ENCODE results near the gene LRRK2.

The LRRK2 gene

DNA sequence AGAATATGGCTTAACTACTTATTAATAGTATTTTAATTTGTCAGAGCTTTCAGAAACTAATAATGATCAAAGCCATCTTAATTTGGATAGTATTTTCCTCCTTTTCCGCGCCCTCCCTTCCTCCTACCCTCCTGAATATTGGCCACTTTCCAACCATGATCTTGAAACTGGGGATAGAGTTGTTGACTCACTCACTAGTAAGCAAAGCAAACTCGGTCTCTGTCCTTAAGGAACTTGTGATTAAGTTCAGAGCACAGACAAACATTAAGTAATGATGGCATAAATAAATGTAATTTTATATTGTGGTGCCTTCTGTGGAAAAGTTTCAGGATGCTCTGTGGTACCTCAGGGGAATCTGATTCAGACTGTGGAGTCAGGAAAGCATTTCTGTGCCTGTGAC, 75.7 kb downstream of the LRRK2 start:
- Mint-ChIP-seq H3K36me3 (no peaks in the 10 kb centered on the region), H3K27me3 (no peaks in the 10 kb centered on the region), H3K4me3 (no peak overlapping the region), H3K27ac (no peak overlapping the region), H3K9me3 (no peaks in the 10 kb centered on the region), H3K4me1 (no peaks in the 10 kb centered on the region)
- CTCF ChIA-PET = no interaction called here
- DNase-seq = no peak

- Mint-ChIP-seq H3K27ac (no peak overlapping the region), H3K27me3 (no peaks in the 10 kb centered on the region), H3K36me3 (no peaks in the 10 kb centered on the region), H3K4me1 (no peaks in the 10 kb centered on the region), H3K9me3 (no peaks in the 10 kb centered on the region), H3K4me3 (no peak overlapping the region)
- no peak for DNase-seq
- CTCF ChIA-PET = no interaction called here
Observed at GRCh38 chr12:40309001-40309400, 84.2 kb downstream of the LRRK2 start.

DNA sequence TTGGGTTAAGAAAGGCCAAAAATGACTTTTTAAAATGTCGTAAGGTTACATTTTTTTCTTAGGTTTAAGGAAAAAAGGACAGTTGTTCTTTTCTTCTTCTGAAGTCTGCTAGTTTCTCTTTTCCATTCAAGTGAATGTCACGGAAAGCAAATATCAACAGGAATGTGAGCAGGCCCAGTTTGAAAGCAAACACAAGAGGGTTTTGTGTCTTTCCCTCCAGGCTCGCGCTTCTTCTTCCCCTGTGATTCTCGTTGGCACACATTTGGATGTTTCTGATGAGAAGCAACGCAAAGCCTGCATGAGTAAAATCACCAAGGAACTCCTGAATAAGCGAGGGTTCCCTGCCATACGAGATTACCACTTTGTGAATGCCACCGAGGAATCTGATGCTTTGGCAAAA, 85.4 kb downstream of the LRRK2 start:
- no peaks in the 10 kb centered on the region for H3K36me3 Mint-ChIP-seq
- H3K27ac Mint-ChIP-seq = no peak overlapping the region
- no peaks in the 10 kb centered on the region for H3K9me3 Mint-ChIP-seq
- no peaks in the 10 kb centered on the region for H3K4me1 Mint-ChIP-seq
- H3K27me3 Mint-ChIP-seq = no peaks in the 10 kb centered on the region
- H3K4me3 Mint-ChIP-seq = no peak overlapping the region
- CTCF ChIA-PET = no interaction called here
- no peak for DNase-seq

DNA sequence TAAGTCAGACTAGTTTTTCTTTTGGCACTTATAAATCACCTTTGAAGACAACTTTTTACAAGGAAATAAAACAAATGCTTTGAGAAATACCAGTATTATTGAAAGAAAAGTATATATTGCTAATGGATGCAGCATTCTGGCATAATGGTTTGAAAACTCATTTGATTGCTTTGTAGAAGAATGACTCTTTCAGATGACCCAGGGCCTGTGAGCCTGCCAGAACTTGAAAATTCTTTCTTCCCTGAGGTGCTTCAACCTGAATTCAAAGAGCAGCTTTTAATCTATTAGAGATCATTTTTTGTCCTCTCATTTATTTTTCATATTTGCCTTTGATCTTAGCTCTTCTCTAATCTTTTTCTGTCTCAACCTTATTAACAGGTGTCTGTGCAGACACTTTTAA, 87.4 kb downstream of the LRRK2 start:
- H3K9me3 Mint-ChIP-seq = no peaks in the 10 kb centered on the region
- CTCF ChIA-PET = interaction anchor here (1.1 kb wide), 1 partner anchor 159 kb away, joined by 3 read pairs; no protein-coding TSS in a partner anchor
- H3K4me3 Mint-ChIP-seq = no peak overlapping the region
- no peak for DNase-seq
- H3K27me3 Mint-ChIP-seq = no peaks in the 10 kb centered on the region
- H3K27ac Mint-ChIP-seq = no peak overlapping the region
- H3K4me1 Mint-ChIP-seq = no peaks in the 10 kb centered on the region
- H3K36me3 Mint-ChIP-seq = no peaks in the 10 kb centered on the region

GRCh38 chr12:40312982-40313576, 88.3 kb downstream of the LRRK2 start:
- CTCF ChIA-PET = interaction anchor here (1.1 to 1.7 kb wide), 3 partner anchors 158 to 161 kb away, joined by 3 to 7 read pairs (median 3); no protein-coding TSS in a partner anchor
- Mint-ChIP-seq H3K9me3 (no peaks in the 10 kb centered on the region), H3K4me1 (no peaks in the 10 kb centered on the region), H3K36me3 (no peaks in the 10 kb centered on the region), H3K4me3 (no peak overlapping the region), H3K27ac (no peak overlapping the region), H3K27me3 (no peaks in the 10 kb centered on the region)
- DNase-seq = no peak

DNA sequence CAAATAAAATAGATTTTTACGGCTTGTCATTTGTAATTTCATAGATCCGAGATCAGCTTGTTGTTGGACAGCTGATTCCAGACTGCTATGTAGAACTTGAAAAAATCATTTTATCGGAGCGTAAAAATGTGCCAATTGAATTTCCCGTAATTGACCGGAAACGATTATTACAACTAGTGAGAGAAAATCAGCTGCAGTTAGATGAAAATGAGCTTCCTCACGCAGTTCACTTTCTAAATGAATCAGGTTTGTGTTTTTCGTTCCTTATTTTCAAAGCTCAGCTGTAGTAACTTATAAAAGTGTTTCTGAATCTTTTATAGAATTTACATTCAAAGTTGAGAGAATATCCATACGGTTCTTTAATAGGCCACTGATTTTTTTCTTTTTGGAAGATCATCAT, 89.1 kb downstream of the LRRK2 start:
- H3K27me3 Mint-ChIP-seq = no peaks in the 10 kb centered on the region
- H3K36me3 Mint-ChIP-seq = no peaks in the 10 kb centered on the region
- DNase-seq = no peak
- H3K27ac Mint-ChIP-seq = no peak overlapping the region
- no peaks in the 10 kb centered on the region for H3K9me3 Mint-ChIP-seq
- CTCF ChIA-PET = interaction anchor here (1.1 to 1.7 kb wide), 4 partner anchors 21 to 162 kb away, joined by 3 to 7 read pairs (median 3); no protein-coding TSS in a partner anchor
- no peak overlapping the region for H3K4me3 Mint-ChIP-seq
- no peaks in the 10 kb centered on the region for H3K4me1 Mint-ChIP-seq

- CTCF ChIA-PET = no interaction called here
- Mint-ChIP-seq H3K9me3 (no peaks in the 10 kb centered on the region), H3K27me3 (no peaks in the 10 kb centered on the region), H3K36me3 (no peaks in the 10 kb centered on the region), H3K4me1 (no peaks in the 10 kb centered on the region), H3K4me3 (no peak overlapping the region), H3K27ac (no peak overlapping the region)
- DNase-seq = no peak
Observed at GRCh38 chr12:40314927-40315326, 90.1 kb downstream of the LRRK2 start.

DNA sequence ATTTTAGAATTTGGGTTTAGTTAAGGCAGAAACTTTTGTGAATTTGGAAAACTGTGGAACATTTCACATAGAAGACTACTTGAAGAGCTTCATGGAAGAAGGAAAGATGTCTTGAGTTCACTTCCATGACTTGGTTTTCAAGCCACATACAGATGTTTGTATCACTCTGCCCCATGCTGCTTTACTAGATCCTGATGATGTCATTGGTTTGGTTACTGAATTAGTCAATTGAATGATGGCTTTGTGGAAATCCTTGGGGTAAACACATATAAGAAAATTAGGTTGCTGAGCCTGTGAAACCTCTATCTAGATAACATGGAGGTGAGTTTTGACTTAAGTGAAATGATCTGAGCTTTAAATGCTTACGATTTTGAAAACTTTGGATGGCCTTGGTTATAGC, 90.6 kb downstream of the LRRK2 start:
- CTCF ChIA-PET = interaction anchor here (1.2 kb wide), 1 partner anchor 12 kb away, joined by 4 read pairs; no protein-coding TSS in a partner anchor
- no peak overlapping the region for H3K27ac Mint-ChIP-seq
- no peak for DNase-seq
- H3K9me3 Mint-ChIP-seq = no peaks in the 10 kb centered on the region
- H3K27me3 Mint-ChIP-seq = no peaks in the 10 kb centered on the region
- H3K36me3 Mint-ChIP-seq = no peaks in the 10 kb centered on the region
- H3K4me1 Mint-ChIP-seq = no peaks in the 10 kb centered on the region
- no peak overlapping the region for H3K4me3 Mint-ChIP-seq

GRCh38 chr12:40324261-40324660, 99.5 kb downstream of the LRRK2 start:
- H3K36me3 Mint-ChIP-seq = no peaks in the 10 kb centered on the region
- H3K9me3 Mint-ChIP-seq = no peaks in the 10 kb centered on the region
- H3K4me3 Mint-ChIP-seq = no peak overlapping the region
- CTCF ChIA-PET = interaction anchor here (0.6 to 1.6 kb wide), 2 partner anchors 9 to 91 kb away, joined by 3 to 4 read pairs; no protein-coding TSS in a partner anchor
- no peak overlapping the region for H3K27ac Mint-ChIP-seq
- DNase-seq = no peak
- no peaks in the 10 kb centered on the region for H3K27me3 Mint-ChIP-seq
- H3K4me1 Mint-ChIP-seq = no peaks in the 10 kb centered on the region

GRCh38 chr12:40325349-40325960, 100.7 kb downstream of the LRRK2 start:
- no peak for DNase-seq
- no peak overlapping the region for H3K27ac Mint-ChIP-seq
- no peaks in the 10 kb centered on the region for H3K36me3 Mint-ChIP-seq
- no peaks in the 10 kb centered on the region for H3K4me1 Mint-ChIP-seq
- no peak overlapping the region for H3K4me3 Mint-ChIP-seq
- CTCF ChIA-PET = interaction anchor here (0.7 to 1.6 kb wide), 2 partner anchors 8 to 172 kb away, joined by 3 to 4 read pairs; no protein-coding TSS in a partner anchor
- H3K27me3 Mint-ChIP-seq = no peaks in the 10 kb centered on the region
- no peaks in the 10 kb centered on the region for H3K9me3 Mint-ChIP-seq

DNA sequence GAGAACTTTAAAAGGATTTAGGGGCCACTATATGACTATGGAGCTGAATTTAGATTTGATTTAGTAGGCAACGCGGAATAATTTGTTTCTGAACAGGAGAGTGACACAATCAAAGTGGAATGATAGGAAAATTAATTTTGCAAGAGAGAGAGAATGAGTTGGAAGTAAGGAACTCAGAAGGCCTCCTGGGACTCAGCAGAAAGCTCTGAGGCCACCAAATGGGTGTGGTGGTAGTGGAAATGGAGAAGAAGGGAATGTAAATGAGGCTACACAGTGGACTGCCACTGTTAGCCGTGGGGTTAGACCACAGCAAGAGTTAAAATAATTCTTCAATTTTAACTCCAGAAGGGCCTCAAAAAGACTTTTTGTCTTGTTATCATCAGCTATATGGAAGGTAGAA, 102.7 kb downstream of the LRRK2 start:
- Mint-ChIP-seq H3K36me3 (no peaks in the 10 kb centered on the region), H3K9me3 (no peaks in the 10 kb centered on the region), H3K4me3 (no peak overlapping the region), H3K27ac (no peak overlapping the region), H3K4me1 (no peaks in the 10 kb centered on the region), H3K27me3 (no peaks in the 10 kb centered on the region)
- CTCF ChIA-PET = no interaction called here
- DNase-seq = no peak

DNA sequence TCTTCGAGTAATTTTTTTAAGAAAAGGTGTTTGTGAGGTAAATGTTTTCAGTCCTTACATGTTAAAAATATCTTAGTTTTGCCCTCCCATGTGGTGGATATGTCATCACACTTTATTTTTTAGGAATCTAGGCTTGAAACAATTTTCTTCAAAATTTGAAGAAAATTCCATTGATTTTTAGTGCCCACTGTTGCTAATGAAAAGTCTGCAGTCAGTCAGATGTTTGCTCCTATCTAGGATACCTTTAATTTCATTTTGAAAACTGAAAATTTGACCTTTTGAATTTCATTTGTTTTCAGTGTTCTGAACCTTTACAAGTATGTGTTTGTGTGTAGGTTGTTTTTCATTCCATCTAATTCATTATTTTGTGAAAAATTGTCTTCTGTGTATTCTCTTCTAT, 105.4 kb downstream of the LRRK2 start:
- H3K4me3 Mint-ChIP-seq = no peak overlapping the region
- H3K9me3 Mint-ChIP-seq = no peaks in the 10 kb centered on the region

DNA sequence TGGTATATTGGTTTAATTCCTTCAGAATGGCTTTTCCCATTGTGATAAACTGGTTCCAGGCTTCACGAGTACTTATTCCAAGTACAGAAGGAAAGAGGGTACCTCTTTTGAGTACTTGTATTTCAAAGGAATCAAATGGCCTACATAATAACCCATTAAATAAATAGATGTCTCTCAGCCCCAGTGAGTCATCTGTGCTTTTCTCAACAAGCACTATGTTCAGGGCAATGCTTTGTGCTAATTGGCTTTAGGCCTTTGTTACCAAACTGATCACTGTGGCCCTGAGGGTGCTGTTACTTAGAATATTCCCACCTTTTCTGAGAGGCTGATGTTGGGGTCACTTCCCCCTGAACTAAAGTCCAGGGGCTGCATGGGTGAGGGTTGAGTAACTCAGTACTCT, 107.1 kb downstream of the LRRK2 start:
- CTCF ChIA-PET = no interaction called here
- DNase-seq = no peak
- H3K27me3 Mint-ChIP-seq = no peaks in the 10 kb centered on the region
- H3K4me1 Mint-ChIP-seq = no peaks in the 10 kb centered on the region
- no peak overlapping the region for H3K4me3 Mint-ChIP-seq
- no peak overlapping the region for H3K27ac Mint-ChIP-seq
- H3K9me3 Mint-ChIP-seq = no peaks in the 10 kb centered on the region
- H3K36me3 Mint-ChIP-seq = no peaks in the 10 kb centered on the region

More for the DNA sequence above, 105.4 kb downstream of the LRRK2 start:
- Mint-ChIP-seq H3K27me3 (no peaks in the 10 kb centered on the region), H3K4me1 (no peaks in the 10 kb centered on the region), H3K36me3 (no peaks in the 10 kb centered on the region), H3K27ac (no peak overlapping the region)
- no peak for DNase-seq
- CTCF ChIA-PET = no interaction called here

GRCh38 chr12:40335991-40336390, 111.2 kb downstream of the LRRK2 start:
- no peaks in the 10 kb centered on the region for H3K9me3 Mint-ChIP-seq
- no peak overlapping the region for H3K27ac Mint-ChIP-seq
- H3K4me3 Mint-ChIP-seq = no peak overlapping the region
- no peaks in the 10 kb centered on the region for H3K27me3 Mint-ChIP-seq
- H3K4me1 Mint-ChIP-seq = no peaks in the 10 kb centered on the region
- H3K36me3 Mint-ChIP-seq = no peaks in the 10 kb centered on the region
- no peak for DNase-seq
- CTCF ChIA-PET = interaction anchor here (1.2 kb wide), 1 partner anchor 15 kb away, joined by 3 read pairs; no protein-coding TSS in a partner anchor

DNA sequence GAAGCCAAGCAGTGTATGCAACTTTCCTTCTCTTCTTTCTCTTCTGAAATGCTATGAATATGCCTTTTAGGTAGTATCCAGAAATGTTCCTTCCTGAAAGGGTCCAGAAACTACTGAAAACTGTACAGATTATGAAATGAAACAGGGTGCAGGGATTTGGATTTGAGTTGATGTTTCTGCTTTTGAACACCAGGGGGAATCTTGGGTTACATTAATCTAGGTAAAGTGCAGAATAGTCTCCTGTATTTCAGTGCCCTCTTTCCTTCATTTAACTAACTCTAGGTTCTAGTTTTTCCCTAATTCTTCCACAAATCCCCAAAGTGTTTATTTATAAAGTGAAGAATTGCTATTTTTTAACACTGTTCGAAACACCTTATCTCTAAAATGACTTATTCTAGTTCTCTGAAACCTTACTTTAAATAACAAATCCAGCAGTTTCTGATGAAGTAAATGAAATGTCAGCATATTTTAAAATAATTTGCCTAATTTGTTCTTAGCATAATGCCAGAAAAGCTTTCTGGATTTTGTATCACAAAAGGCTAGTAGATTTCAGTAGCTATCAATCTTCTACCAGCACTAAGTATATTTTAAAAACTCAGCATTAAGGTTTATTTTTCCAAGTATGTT, 111.9 kb downstream of the LRRK2 start:
- H3K4me1 Mint-ChIP-seq = no peaks in the 10 kb centered on the region
- DNase-seq = no peak
- no peak overlapping the region for H3K4me3 Mint-ChIP-seq
- H3K27ac Mint-ChIP-seq = no peak overlapping the region
- H3K36me3 Mint-ChIP-seq = no peaks in the 10 kb centered on the region
- H3K27me3 Mint-ChIP-seq = no peaks in the 10 kb centered on the region
- CTCF ChIA-PET = interaction anchor here (1.2 kb wide), 1 partner anchor 15 kb away, joined by 3 read pairs; no protein-coding TSS in a partner anchor
- H3K9me3 Mint-ChIP-seq = no peaks in the 10 kb centered on the region
